ENCODE data around the gene CDK16. TPM values are rescaled to one million over a fixed set of nuclear protein-coding genes. Genes with fewer than 3 reads are reported as not detected.

CDK16 gene
- total RNA-seq, 1 donor from 2014 or later = 49.0 TPM

DNA sequence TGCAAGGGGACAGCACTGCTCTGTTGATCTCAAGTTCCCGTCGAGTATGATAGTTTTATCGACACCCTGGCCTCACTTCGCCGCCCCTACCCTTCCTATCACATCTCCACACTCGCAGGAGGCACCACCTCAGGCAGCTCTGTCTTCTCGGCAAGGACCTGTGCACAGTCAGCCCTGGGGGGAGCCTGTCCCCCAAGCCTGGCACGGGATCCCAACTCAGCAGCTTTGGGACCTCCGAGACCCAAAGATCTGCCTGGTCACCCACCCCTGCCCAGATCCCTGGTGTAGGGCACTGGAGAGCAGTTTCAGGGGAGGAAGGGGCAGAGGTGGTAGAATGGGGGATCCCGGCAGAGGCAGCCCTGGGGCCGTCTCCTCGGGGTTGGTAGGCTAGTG is 42.9 kb upstream of the CDK16 start:
- ATAC-seq (ENCODE audit: low read depth) (no peak), DNase-seq (no peak)
- ChIA-PET CTCF (no interaction called here), POLR2A (no interaction called here)
- no peak overlapping the region for H3K4me3 Mint-ChIP-seq
- intact Hi-C loops (cut with micrococcal nuclease) = no loop called here
- H3K27ac Mint-ChIP-seq = no peak overlapping the region
- H3K9me3 Mint-ChIP-seq = no peaks in the 10 kb centered on the region
- TF ChIP-seq, protein P1, sequence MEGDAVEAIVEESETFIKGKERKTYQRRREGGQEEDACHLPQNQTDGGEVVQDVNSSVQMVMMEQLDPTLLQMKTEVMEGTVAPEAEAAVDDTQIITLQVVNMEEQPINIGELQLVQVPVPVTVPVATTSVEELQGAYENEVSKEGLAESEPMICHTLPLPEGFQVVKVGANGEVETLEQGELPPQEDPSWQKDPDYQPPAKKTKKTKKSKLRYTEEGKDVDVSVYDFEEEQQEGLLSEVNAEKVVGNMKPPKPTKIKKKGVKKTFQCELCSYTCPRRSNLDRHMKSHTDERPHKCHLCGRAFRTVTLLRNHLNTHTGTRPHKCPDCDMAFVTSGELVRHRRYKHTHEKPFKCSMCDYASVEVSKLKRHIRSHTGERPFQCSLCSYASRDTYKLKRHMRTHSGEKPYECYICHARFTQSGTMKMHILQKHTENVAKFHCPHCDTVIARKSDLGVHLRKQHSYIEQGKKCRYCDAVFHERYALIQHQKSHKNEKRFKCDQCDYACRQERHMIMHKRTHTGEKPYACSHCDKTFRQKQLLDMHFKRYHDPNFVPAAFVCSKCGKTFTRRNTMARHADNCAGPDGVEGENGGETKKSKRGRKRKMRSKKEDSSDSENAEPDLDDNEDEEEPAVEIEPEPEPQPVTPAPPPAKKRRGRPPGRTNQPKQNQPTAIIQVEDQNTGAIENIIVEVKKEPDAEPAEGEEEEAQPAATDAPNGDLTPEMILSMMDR (IDR thresholded peaks at IDR 0.05) = no peak
- H3K36me3 Mint-ChIP-seq (ENCODE audit: low read depth) = peaks cover 75% of the 10 kb centered on the region
- no peaks in the 10 kb centered on the region for H3K4me1 Mint-ChIP-seq
- H3K27me3 Mint-ChIP-seq = no peaks in the 10 kb centered on the region

DNA sequence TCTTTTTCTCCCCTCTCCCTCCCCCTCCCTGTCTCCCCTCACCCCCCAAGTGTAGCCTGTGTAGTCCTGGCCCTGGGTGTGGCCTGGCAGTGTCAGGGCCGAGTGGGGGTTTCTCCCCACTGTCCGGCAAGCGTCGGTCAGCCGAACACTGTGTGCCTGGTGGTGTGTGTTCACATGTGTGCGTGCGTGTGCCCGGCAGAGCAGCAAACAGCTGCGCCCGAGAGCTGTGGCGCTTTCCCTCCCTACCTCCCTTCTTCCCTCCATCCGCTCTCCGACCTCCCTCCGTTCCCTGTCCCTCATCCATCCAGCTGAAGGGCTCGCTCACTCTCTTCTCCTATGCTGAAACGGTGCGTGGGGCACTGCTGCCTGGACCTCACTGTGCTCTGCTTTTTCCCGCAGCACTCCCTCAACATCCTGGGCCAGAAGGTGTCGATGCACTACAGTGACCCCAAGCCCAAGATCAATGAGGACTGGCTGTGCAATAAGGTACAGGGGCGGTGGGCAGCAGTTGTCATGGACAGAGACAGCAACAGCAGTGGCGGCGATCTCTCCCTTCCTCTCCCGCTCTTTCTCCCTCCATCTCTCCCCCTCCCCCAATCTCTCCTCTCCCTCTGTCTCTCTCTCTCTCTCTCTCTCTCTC is 42.3 kb upstream of the CDK16 start:
- H3K4me3 Mint-ChIP-seq = no peak overlapping the region
- ChIA-PET POLR2A (no interaction called here), CTCF (no interaction called here)
- intact Hi-C loops (cut with micrococcal nuclease) = no loop called here
- H3K27ac Mint-ChIP-seq = no peak overlapping the region
- TF ChIP-seq, protein P1 (IDR thresholded peaks at IDR 0.05) = no peak
- no peak for DNase-seq
- peaks cover 76% of the 10 kb centered on the region for H3K36me3 Mint-ChIP-seq (ENCODE audit: low read depth)
- no peaks in the 10 kb centered on the region for H3K4me1 Mint-ChIP-seq
- no peaks in the 10 kb centered on the region for H3K9me3 Mint-ChIP-seq
- no peak for ATAC-seq (ENCODE audit: low read depth)
- no peaks in the 10 kb centered on the region for H3K27me3 Mint-ChIP-seq

DNA sequence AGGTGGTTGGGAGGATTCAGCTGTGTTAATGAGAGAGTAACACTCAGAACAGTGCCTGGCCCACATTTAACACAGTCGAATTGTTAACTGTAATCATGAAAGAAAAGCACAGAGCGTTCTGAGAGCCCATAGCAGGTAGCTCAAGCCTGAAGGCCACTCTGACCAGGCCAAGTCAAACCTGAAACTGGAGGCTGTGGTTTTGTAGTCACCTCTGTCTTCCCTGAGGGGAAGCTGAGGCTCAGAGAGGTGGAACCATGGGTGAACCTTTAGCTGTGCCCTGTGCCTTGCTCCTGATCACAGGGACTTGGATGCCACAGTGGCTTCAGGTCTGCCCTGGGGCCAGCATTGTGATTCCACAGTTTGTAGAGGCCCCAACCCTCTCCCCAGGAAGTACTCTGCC is 41.4 kb upstream of the CDK16 start:
- Mint-ChIP-seq H3K27me3 (no peaks in the 10 kb centered on the region), H3K4me3 (no peak overlapping the region), H3K4me1 (no peaks in the 10 kb centered on the region), H3K9me3 (no peaks in the 10 kb centered on the region), H3K27ac (no peak overlapping the region), H3K36me3 (ENCODE audit: low read depth) (peaks cover 73% of the 10 kb centered on the region)
- ChIA-PET CTCF (no interaction called here), POLR2A (no interaction called here)
- DNase-seq = no peak
- intact Hi-C loops (cut with micrococcal nuclease) = no loop called here
- ATAC-seq (ENCODE audit: low read depth) = no peak
- TF ChIP-seq, protein P1 (IDR thresholded peaks at IDR 0.05) = no peak

DNA sequence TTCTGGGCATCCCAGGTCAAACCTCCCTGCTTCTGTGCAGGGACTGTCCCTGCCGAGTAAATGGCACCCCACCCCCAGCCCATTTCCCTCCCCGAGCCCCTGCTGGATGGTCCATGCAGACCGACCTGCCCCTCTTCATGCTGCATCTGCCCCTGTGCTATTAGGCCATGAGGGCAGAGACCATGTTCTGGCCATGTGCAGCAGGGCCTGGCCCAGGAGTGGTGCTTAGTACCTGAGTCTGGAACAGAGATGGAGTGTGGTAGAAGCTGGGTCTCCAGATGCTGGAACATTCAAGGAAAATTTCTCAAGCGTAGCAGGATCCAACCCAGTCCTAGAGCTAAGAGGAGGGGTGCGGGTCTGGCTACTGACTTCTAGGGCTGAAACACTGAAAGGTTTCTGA is 40.1 kb upstream of the CDK16 start:
- Mint-ChIP-seq H3K9me3 (no peaks in the 10 kb centered on the region), H3K27ac (no peak overlapping the region), H3K4me1 (no peaks in the 10 kb centered on the region), H3K36me3 (ENCODE audit: low read depth) (peaks cover 68% of the 10 kb centered on the region), H3K4me3 (no peak overlapping the region), H3K27me3 (no peaks in the 10 kb centered on the region)
- CTCF ChIA-PET = no interaction called here
- intact Hi-C loops (cut with micrococcal nuclease) = no loop called here
- ATAC-seq (ENCODE audit: low read depth) (no peak), DNase-seq (no peak)
- TF ChIP-seq, protein P1 (IDR thresholded peaks at IDR 0.05) = no peak
- POLR2A ChIA-PET = interaction anchor here (0.8 kb wide), 1 partner anchor 34 kb away, joined by 3 read pairs; the partner anchor contains the start of genes NDUFB11 and RBM10

DNA sequence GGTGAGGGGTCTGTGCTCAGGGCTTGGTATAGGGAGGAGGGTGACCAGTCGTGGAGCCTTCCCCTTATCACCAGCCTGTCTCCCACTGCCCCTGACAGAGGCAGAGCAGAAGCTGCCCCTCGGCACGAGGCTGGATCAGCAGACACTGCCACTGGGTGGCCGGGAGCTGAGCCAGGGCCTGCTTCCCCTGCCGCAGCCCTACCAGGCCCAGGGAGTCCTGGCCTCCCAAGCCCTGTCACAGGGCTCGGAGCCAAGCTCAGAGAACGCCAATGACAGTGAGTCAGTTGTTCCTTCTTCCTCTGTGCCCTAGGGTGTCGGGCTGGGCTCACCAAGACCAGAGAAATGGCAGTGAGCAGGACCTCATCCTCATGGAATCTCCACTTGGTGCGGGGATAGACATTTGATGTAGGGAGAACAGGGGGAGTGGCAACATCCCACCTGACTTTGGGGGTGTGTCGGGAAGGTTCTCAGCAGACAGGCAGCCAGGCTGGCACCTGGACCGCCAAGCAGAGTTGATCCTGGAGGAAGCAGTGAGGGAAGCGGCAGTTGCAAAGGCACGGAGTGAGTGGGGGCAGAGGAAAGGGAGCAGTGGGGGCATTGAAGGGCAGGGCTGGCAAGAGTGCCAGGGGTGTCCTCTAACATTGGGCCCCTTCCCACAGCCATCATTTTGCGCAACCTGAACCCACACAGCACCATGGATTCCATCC is 39.1 kb upstream of the CDK16 start:
- ChIA-PET CTCF (no interaction called here), POLR2A (interaction anchor here (0.6 kb wide), 1 partner anchor 471 kb away, joined by 5 read pairs; the partner anchor contains the start of gene ELK1)
- DNase-seq (no peak), ATAC-seq (ENCODE audit: low read depth) (no peak)
- no peak overlapping the region for H3K27ac Mint-ChIP-seq
- peaks cover 64% of the 10 kb centered on the region for H3K36me3 Mint-ChIP-seq (ENCODE audit: low read depth)
- TF ChIP-seq, protein P1 (IDR thresholded peaks at IDR 0.05) = no peak
- no peaks in the 10 kb centered on the region for H3K9me3 Mint-ChIP-seq
- no peaks in the 10 kb centered on the region for H3K27me3 Mint-ChIP-seq
- H3K4me1 Mint-ChIP-seq = no peaks in the 10 kb centered on the region
- intact Hi-C loops (cut with micrococcal nuclease) = no loop called here
- no peak overlapping the region for H3K4me3 Mint-ChIP-seq

Data from activated B cell treated with CpG ODN at 0.5 μM for 24 hours (primary cell).